CD4-positive, CD25-positive, alpha-beta regulatory T cell (primary cell): ENCODE measurements around the gene RAB8A. TPM values are rescaled to one million over a fixed set of nuclear protein-coding genes. Genes with fewer than 3 reads are reported as not detected.
A peak's percentile ranks its signal among the peaks of the same experiment; 100 is the strongest.
"Not testable (repeated sequence)": the region's sequence is repeated elsewhere in the genome, so short reads cannot be mapped to it uniquely, and the experiment has no call there.

Experiments used
- ATAC-seq, 2 donors: fragments of 150-1000 bp; cut with Tn5 transposase; one replicate each; pipeline ENCODE4 v1.10.0; 2021; ENCODE audit warnings: low read depth in 2 of 2, moderate number of reproducible peaks in 2 of 2, moderate library complexity in 1 of 2
- DNase-seq, 3 donors: peaks; one replicate each; pipeline versions ENCODE4 v3.0.0 to v3.0.0-alpha.2; 2012 to 2022; ENCODE audit warnings: mixed read lengths in 1 of 3
- H3K27ac ChIP-seq: one replicate; pipeline ENCODE4 v1.7.0; 2013; ENCODE audit warnings: mild to moderate bottlenecking, low read length; ENCODE audit not compliant: insufficient read depth, poor library complexity, severe bottlenecking
- H3K27me3 ChIP-seq: one replicate; pipeline ENCODE4 v1.7.0; 2013; ENCODE audit warnings: low read length; ENCODE audit not compliant: control insufficient read depth, insufficient read depth
- H3K36me3 ChIP-seq: one replicate; pipeline ENCODE4 v1.7.0; 2013; ENCODE audit warnings: mild to moderate bottlenecking, low read length, moderate library complexity; ENCODE audit not compliant: control insufficient read depth, insufficient read depth
- H3K4me1 ChIP-seq: 2 replicates; pipeline ENCODE4 v1.7.0; 2013; ENCODE audit warnings: mild to moderate bottlenecking, low read length; ENCODE audit not compliant: insufficient read depth, control insufficient read depth, poor library complexity, severe bottlenecking
- H3K4me3 ChIP-seq: one replicate; pipeline ENCODE4 v1.7.0; 2013; ENCODE audit warnings: low read depth, mild to moderate bottlenecking, low read length, moderate library complexity
- H3K9me3 ChIP-seq, 2 experiments: 1 replicate in 1 of 2; 2 replicates in 1 of 2; pipeline ENCODE4 v1.7.0; 2013; ENCODE audit warnings: low read length in 2 of 2, mild to moderate bottlenecking in 1 of 2, moderate library complexity in 1 of 2; ENCODE audit not compliant: control insufficient read depth in 2 of 2
- H3K27ac Mint-ChIP-seq, 3 donors: one replicate each; pipeline ENCODE4 v1.8.0; 2020 to 2022; ENCODE audit warnings: mild to moderate bottlenecking in 3 of 3, mixed read lengths in 3 of 3, moderate library complexity in 2 of 3
- H3K27me3 Mint-ChIP-seq: one replicate; pipeline ENCODE4 v1.8.0; 2022; ENCODE audit warnings: mild to moderate bottlenecking, mixed read lengths
- H3K36me3 Mint-ChIP-seq: one replicate; pipeline ENCODE4 v1.8.0; 2020; ENCODE audit warnings: mixed read lengths
- H3K4me1 Mint-ChIP-seq, 4 donors: one replicate each; pipeline ENCODE4 v1.8.0; 2020 to 2022; ENCODE audit warnings: mixed read lengths in 4 of 4, mild to moderate bottlenecking in 1 of 4
- H3K4me3 Mint-ChIP-seq, 4 donors: one replicate each; pipeline ENCODE4 v1.8.0; 2020 to 2022; ENCODE audit warnings: mild to moderate bottlenecking in 4 of 4, mixed read lengths in 4 of 4, moderate library complexity in 3 of 4
- H3K9me3 Mint-ChIP-seq, 7 donors: one replicate each; pipeline ENCODE4 v1.8.0; 2020 to 2022; ENCODE audit warnings: mixed read lengths in 7 of 7, mild to moderate bottlenecking in 3 of 7, moderate library complexity in 2 of 7
- polyA plus RNA-seq, 4 donors: library from polyadenylated mRNA; unstranded; fragments of 300-500 nt; fragmentation: Illumina TruSeq; gene quantifications; one replicate each; pipeline ENCODE4 v1.2.3, GENCODE V29; 2021
- total RNA-seq: library from RNA; stranded (reverse); gene quantifications from one replicate; pipeline ENCODE4 v1.2.3, GENCODE V29; 2022

The RAB8A gene
- total and polyA plus RNA-seq, 5 donors from 2014 or later: 79.6 to 93.0 (median 88.1) TPM

DNA sequence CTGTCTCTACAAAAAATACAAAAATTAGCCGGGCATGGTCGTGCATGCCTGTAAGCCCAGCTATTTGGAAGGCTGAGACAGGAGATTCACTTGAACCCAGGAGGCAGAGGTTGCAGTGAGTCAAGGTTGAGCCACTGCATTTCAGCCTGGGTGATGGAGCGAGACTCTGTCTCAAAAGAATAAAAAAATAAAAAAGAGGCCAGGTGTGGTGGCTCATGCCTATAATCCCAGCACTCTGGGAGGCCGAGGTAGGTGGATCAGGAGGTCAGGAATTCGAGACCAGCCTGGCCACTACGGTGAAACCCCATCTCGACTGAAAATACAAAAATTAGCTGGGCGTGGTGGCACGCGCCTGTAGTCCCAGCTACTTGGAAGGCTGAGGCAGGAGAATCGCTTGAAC lies 24.3 kb upstream of the RAB8A start:
- Histone ChIP-seq H3K36me3 (peaks cover 83% of the 10 kb centered on the region), H3K4me1 (peaks cover 36% of the 10 kb centered on the region)
- Mint-ChIP-seq H3K27ac (peak overlapping the region in 1 of 3 donors; percentile 62), H3K4me1 (peaks cover 12 to 59% (median 21%) of the 10 kb centered on the region in 4 donors), H3K36me3 (peaks cover 52% of the 10 kb centered on the region), H3K4me3 (peak overlapping the region in 1 of 4 donors; percentile 43)
- not testable (repeated sequence) for H3K9me3 ChIP-seq, H3K9me3 Mint-ChIP-seq, H3K4me3 ChIP-seq, ATAC-seq, H3K27me3 ChIP-seq, H3K27me3 Mint-ChIP-seq, H3K27ac ChIP-seq, DNase-seq

DNA sequence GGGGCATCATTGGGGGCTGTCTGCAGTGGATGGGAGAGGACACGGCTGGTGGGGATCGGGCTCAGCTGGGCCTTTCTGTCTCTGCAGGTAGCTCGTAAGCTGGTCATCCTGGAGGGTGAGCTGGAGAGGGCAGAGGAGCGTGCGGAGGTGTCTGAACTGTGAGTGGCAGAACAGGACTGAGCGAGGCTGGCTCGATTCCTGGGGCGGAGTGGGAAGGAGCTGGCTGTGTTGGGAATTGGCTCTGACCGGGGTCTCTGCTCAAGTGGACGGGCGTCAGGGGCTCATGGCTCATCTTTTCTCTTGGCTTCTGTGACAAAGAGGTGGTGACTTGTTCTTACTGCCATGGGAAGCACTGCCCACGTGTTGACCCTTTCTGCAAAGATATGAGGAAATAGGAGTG lies 23.7 kb upstream of the RAB8A start:
- Histone ChIP-seq H3K27me3 (no peaks in the 10 kb centered on the region), H3K9me3 (no peaks in the 10 kb centered on the region), H3K4me1 (peaks cover 36% of the 10 kb centered on the region), H3K4me3 (no peak overlapping the region), H3K27ac (no peak overlapping the region), H3K36me3 (peaks cover 82% of the 10 kb centered on the region)
- Mint-ChIP-seq H3K4me3 (peak overlapping the region in 2 of 4 donors; percentile 58 to 80), H3K27ac (peak overlapping the region in 1 of 3 donors; percentile 62), H3K27me3 (no peaks in the 10 kb centered on the region), H3K9me3 (no peaks in the 10 kb centered on the region), H3K4me1 (peaks cover 12 to 55% (median 20%) of the 10 kb centered on the region in 4 donors), H3K36me3 (peaks cover 46% of the 10 kb centered on the region)
- ATAC-seq (no peak), DNase-seq (no peak)

DNA sequence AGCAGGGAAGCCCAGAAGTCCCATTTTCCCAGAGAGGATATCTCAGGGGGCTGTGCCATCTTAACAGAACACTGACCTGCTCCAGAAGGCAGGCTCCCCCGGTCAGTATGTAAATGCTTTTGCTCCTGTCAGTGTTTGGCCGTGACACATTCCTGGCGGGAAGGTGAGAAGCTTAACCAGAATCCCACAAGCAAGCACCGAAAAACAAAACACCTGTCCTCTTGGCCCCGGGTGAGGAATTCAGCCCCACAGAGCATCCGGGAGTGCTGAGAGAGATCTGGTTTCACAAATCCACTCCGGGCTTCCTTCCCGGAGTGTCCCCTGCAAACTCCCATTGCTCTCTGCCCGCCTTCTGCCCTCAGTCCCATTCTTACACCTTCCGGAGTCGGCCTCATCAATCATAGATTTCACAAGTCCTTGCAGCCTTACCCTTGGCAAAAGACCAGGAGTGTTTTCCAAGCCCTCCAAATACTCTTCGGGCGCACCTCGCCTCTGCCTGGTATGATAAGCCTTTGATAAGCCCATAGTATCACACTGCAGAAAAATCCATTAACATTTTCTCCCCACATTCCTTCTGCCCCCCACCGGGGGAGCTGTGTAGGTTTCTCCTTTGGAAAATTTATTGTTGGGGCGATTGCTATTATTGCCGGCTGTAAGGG lies 23.2 kb upstream of the RAB8A start:
- no peaks in the 10 kb centered on the region for H3K27me3 ChIP-seq
- H3K36me3 Mint-ChIP-seq: peaks cover 45% of the 10 kb centered on the region
- peaks cover 36% of the 10 kb centered on the region for H3K4me1 ChIP-seq
- H3K4me3 ChIP-seq: no peak overlapping the region
- peak overlapping the region in 2 of 3 donors; percentile 69 to 72 for H3K27ac Mint-ChIP-seq
- ATAC-seq: no peak
- no peak overlapping the region for H3K27ac ChIP-seq
- no peaks in the 10 kb centered on the region for H3K9me3 ChIP-seq
- peak overlapping the region in 2 of 4 donors; percentile 68 to 80 for H3K4me3 Mint-ChIP-seq
- peaks cover 81% of the 10 kb centered on the region for H3K36me3 ChIP-seq
- peaks cover 12 to 53% (median 19%) of the 10 kb centered on the region in 4 donors for H3K4me1 Mint-ChIP-seq
- no peak for DNase-seq
- no peaks in the 10 kb centered on the region for H3K27me3 Mint-ChIP-seq
- no peaks in the 10 kb centered on the region for H3K9me3 Mint-ChIP-seq

GRCh38 chr19:16089010-16089846 lies 22.5 kb upstream of the RAB8A start:
- H3K9me3 Mint-ChIP-seq: no peaks in the 10 kb centered on the region

GRCh38 chr19:16091546-16092475 lies 19.9 kb upstream of the RAB8A start:
- peaks cover 5% of the 10 kb centered on the region for H3K4me1 ChIP-seq
- H3K27ac ChIP-seq: no peak overlapping the region
- Mint-ChIP-seq H3K27ac (peak overlapping the region in 1 of 3 donors; percentile 36), H3K27me3 (no peaks in the 10 kb centered on the region), H3K4me3 (no peak overlapping the region), H3K9me3 (no peaks in the 10 kb centered on the region), H3K36me3 (peaks cover 44% of the 10 kb centered on the region), H3K4me1 (peaks cover 2 to 33% (median 15%) of the 10 kb centered on the region in 4 donors)
- DNase-seq (no peak), ATAC-seq (no peak)
- H3K9me3 ChIP-seq: no peaks in the 10 kb centered on the region
- no peak overlapping the region for H3K4me3 ChIP-seq
- peaks cover 84% of the 10 kb centered on the region for H3K36me3 ChIP-seq
- H3K27me3 ChIP-seq: no peaks in the 10 kb centered on the region

More at GRCh38 chr19:16089010-16089846, 22.5 kb upstream of the RAB8A start:
- Histone ChIP-seq H3K9me3 (no peaks in the 10 kb centered on the region), H3K4me3 (no peak overlapping the region), H3K4me1 (peaks cover 31% of the 10 kb centered on the region), H3K36me3 (peaks cover 82% of the 10 kb centered on the region), H3K27ac (peak overlapping the region; percentile 34), H3K27me3 (no peaks in the 10 kb centered on the region)
- no peak for ATAC-seq
- H3K36me3 Mint-ChIP-seq: peaks cover 46% of the 10 kb centered on the region
- DNase-seq: no peak
- H3K4me1 Mint-ChIP-seq: peaks cover 12 to 48% (median 20%) of the 10 kb centered on the region in 4 donors
- peak overlapping the region in 2 of 4 donors; percentile 28 to 68 for H3K4me3 Mint-ChIP-seq
- H3K27me3 Mint-ChIP-seq: no peaks in the 10 kb centered on the region
- H3K27ac Mint-ChIP-seq: peak overlapping the region in 1 of 3 donors; percentile 72

DNA sequence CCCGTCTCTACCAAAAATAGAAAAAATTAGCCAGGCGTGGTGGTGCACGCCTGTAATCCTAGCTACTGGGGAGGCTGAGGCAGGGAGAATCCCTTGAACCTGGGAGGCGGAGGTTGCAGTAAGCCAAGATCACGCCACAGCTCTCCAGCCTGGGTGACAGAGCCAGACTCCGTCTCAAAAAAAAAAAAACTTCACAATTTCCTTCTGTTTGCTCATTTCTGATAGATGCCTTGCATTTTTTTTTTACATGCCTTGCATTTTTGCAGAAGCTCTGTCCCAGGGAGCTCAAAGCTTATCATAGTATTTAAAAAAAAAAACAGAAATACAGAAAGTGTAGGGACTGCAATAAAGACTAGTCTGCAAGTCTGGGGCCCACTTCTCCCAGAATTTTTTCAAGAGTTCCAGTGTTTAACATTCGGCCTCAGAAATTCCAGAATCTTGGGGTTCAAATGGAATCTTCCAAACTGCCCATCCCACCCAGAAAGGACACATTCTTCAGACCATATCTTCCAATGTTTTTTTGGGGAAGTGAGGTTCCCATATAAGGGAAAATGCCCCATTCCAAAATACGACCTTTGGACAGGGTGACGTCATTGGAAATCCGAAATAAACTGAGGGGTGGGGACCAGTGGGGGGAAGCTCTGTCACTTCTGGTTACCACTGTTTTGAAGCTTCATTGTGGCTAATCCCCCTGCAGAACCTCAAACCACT lies 17.2 kb upstream of the RAB8A start:
- H3K4me3 Mint-ChIP-seq: no peak overlapping the region
- peaks cover 44% of the 10 kb centered on the region for H3K36me3 Mint-ChIP-seq
- Histone ChIP-seq H3K4me3 (no peak overlapping the region), H3K36me3 (peaks cover 84% of the 10 kb centered on the region), H3K27me3 (no peaks in the 10 kb centered on the region), H3K9me3 (no peaks in the 10 kb centered on the region), H3K4me1 (no peaks in the 10 kb centered on the region), H3K27ac (no peak overlapping the region)
- no peaks in the 10 kb centered on the region for H3K27me3 Mint-ChIP-seq
- no peak for ATAC-seq
- DNase-seq: no peak
- H3K27ac Mint-ChIP-seq: peak overlapping the region in 2 of 3 donors; percentile 77 to 88
- H3K4me1 Mint-ChIP-seq: peaks cover under 1 to 22% (median 11%) of the 10 kb centered on the region in 4 donors
- H3K9me3 Mint-ChIP-seq: peaks cover 0 to 3% (median 0%) of the 10 kb centered on the region in 7 donors
